Keratinocyte (primary cell): ENCODE data around the gene ARG1.

Experiments
- CTCF ChIP-seq, 3 experiments: IDR thresholded peaks in 1 of 3; conservative IDR thresholded peaks in 1 of 3; optimal IDR thresholded peaks in 1 of 3; 2 replicates in 2 of 3; 3 replicates in 1 of 3; pipeline versions ENCODE3 to v1.5.1; 2011; ENCODE audit warnings: low read length in 3 of 3, mild to moderate bottlenecking in 3 of 3, moderate library complexity in 2 of 3, control low read depth in 1 of 3, inconsistent platforms in 1 of 3; ENCODE audit not compliant: insufficient read depth in 2 of 3; ENCODE audit errors: extremely low read depth in 1 of 3
- EZH2 ChIP-seq: IDR thresholded peaks from one replicate; pipeline ENCODE4 v1.6.1; 2012; ENCODE audit warnings: inconsistent platforms, mild to moderate bottlenecking, low read length, moderate library complexity

- TF ChIP-seq CTCF (optimal IDR thresholded peaks at IDR 0.05 in 1 of 3, IDR thresholded peaks at IDR 0.05 in 1 of 3, conservative IDR thresholded peaks at IDR 0.05 in 1 of 3; ENCODE audit: extremely low read depth in 1 of 3, insufficient read depth in 2 of 3, low read length in 3 of 3) (no peak), EZH2 (no peak)
Observed at GRCh38 chr6:131547488-131547887, 25.5 kb upstream of the ARG1 start.
